Measurements from ENCODE around the gene RABGAP1L.

- TF ChIP-seq CTCF (IDR thresholded peaks at IDR 0.05) (no peak), POLR2A (IDR thresholded peaks at IDR 0.05) (no peak)
These were observed 542.7 kb downstream of the RABGAP1L start for GRCh38 chr1:174702011-174702410.

Measured in body of pancreas (tissue), 4 donors.